ENCODE data around the gene GNA14.
"Not testable (repeated sequence)": the region's sequence is repeated elsewhere in the genome, so short reads cannot be mapped to it uniquely, and the experiment has no call there.

GNA14 gene

GRCh38 chr9:77640741-77641580, 7.2 kb downstream of the GNA14 start:
- no peak for DNase-seq

GRCh38 chr9:77632652-77633051, 15.5 kb downstream of the GNA14 start:
- no peak for DNase-seq

- not testable (repeated sequence) for DNase-seq
These were observed 19.3 kb downstream of the GNA14 start for GRCh38 chr9:77628864-77629263.

DNA sequence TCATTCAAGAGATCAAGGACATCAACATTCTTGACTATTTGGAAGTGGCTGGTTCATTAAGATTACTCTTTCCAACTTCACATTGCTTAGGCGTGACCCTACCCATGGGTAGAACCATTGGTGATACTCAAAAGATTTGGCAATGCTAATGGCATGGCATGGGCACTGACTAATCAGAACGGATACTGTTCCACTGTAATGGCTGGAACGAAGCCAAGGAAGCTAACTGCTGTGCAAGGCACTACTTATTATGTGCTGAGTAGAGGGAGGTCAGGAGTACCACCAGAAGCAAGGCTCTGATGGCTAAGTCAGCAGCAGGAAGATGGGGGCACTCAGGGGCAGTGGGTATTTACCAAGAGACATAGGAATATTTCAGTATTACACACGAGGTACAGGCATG, 31.9 kb downstream of the GNA14 start:
- DNase-seq = peak; percentile 51

- DNase-seq = no peak
These were observed 33.5 kb downstream of the GNA14 start for GRCh38 chr9:77614645-77615044.

- DNase-seq = no peak
These were observed 41.6 kb downstream of the GNA14 start for GRCh38 chr9:77606526-77606925.

DNA sequence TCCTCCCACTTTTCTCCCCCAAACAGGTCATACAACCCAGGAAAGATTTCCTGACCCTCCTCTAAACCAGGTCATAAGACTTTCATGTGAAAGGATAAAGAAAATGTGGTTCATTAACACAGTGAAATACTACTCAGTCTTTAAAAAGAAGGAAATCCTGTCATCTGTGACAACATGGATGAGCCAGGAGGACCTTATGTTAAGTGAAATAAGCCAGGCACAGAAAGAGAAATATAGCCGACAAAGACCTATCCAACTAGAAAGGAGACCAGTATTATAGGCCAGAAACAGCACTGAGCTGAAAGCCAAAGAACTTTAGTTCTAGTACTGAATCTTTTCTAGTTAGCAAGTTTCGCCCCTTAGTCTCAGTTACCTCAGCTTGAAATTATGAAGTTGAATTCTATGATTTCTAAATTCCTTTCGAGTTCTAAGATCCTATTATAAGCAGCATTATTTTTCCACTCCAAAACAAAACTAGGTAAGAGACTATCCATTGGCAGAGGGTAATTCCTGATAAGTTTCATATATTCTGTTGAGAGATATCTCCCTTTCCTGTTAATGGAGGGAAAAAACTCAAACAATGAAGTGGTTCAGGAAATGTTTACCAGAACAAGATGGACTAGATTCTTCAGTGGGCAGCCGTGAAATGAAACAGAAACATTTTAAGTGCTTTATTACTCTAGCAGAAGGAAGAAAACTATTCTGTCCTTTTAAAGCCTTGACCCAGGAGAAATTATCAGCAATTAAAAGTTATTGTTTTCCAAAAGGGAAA, 42.5 kb downstream of the GNA14 start:
- DNase-seq = no peak

DNA sequence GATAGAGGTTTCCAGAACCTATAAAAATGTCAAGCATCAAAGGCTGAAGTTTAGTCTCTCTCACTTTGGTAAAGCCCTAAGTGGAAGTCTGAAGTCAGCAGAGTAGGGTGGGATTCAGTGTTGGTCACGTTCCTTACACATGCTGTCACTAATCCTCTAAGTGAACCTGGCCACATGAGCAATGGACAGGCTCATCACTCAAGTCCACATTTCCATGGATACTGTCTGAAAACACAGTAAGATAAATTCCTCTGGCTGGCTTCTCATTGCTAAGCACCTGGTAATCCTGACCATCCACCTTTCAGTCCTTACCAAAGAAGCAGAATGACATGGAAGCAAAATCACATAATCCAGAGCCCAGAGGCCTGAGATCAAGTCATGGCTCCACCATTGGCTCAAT, 43.8 kb downstream of the GNA14 start:
- DNase-seq = no peak

DNA sequence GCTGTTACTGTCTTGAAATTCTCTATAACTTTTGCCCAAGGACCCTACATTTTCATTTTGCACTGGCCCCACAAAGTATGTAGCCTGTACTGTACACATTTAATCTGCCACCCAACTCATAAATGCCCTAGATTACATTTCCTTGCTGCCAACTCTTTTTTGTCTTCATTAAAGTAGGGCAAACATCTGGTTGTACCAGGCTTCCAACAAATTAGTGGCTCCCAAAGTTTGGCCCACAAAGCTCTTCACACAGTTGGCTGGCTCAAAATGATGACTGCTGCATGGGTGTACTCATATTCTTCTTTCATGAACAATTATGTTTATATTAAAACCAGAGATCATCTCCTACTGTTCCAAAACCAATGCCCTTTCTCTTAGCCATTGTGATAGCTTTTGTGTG, 45.3 kb downstream of the GNA14 start:
- DNase-seq = no peak

GRCh38 chr9:77601476-77602099, 46.5 kb downstream of the GNA14 start:
- no peak for DNase-seq

- no peak for DNase-seq
These were observed 47.3 kb downstream of the GNA14 start for GRCh38 chr9:77600810-77601209.

DNA sequence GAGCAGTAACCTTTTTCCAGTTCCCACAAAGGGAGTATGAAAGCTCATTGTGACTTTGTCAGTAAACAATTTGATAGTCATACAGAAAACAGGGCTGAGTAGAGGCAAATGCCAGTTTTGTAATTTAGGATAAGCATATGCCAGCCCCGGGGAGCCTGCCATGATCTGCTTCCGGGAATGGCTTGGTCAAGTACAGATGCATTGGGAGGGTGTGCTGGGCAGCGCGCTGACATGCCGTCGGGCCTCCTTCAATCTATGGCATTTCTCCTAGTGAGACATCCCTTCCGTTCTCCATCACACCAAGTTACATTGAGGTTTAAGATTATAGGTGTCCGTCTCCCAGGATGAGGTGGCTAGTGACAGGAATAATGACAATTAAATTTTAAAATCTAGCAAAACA, 48.6 kb downstream of the GNA14 start:
- DNase-seq = no peak

- no peak for DNase-seq
These were observed 49.1 kb downstream of the GNA14 start for GRCh38 chr9:77598991-77599390.

GRCh38 chr9:77598524-77598923, 49.6 kb downstream of the GNA14 start:
- DNase-seq = no peak

GRCh38 chr9:77597057-77597456, 51.1 kb downstream of the GNA14 start:
- no peak for DNase-seq

GRCh38 chr9:77595426-77596095, 52.6 kb downstream of the GNA14 start:
- no peak for DNase-seq

DNA sequence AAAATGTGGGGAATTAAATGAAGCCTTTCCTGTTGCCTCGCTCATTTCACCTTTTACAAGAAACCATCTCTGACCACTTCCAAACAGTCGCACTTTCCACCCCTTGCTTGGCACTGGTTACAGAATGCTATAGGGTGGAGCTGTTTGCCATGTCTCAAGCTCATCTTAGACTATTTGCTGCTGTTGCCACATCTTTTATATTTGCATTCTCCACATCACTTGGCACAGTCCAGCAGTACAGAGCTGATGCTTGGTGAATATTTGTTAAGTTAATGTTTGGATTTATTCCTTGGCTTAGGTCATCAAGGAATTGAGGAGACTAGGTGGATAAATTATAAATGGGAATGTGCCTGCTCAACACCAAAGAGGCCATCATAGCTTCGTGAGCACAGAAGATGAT, 53.2 kb downstream of the GNA14 start:
- no peak for DNase-seq

- DNase-seq = no peak
These were observed 54.6 kb downstream of the GNA14 start for GRCh38 chr9:77593528-77593927.

DNA sequence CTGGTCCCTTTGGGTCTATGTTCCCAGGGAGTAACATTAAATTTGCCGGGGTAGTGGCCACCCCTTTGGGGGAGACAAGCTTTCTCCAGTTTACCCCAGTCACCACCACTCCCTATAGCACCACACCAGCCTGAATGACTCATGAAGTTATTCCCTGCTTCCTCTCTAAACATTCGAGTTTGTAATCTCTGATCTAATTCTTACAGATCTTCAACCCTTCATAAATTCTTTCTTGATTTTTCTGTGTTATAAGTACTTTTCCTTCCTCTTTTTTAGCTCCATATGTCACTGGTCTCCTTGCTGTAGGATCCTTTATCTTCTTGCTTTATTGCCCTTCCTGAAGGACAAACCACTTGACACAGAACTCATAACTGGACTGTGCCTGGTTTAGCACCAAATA, 55.6 kb downstream of the GNA14 start:
- DNase-seq = no peak

- DNase-seq = no peak
These were observed 58.9 kb downstream of the GNA14 start for GRCh38 chr9:77589046-77589795.

- DNase-seq = no peak
These were observed 59.7 kb downstream of the GNA14 start for GRCh38 chr9:77588271-77588937.

GRCh38 chr9:77587851-77588250, 60.3 kb downstream of the GNA14 start:
- no peak for DNase-seq

Data from NCI-H2227 treated with DMSO at 0.1 percent for 48 hours (cell line).